K562 (cell line): ENCODE data around the gene SH3BP5L.

Experiments used
- EGR1 ChIP-seq: fragments of 450-650 bp; conservative IDR thresholded peaks from 2 replicates; pipeline ENCODE4 v1.6.1; 2017; ENCODE audit warnings: mild to moderate bottlenecking
- EZH2 ChIP-seq: IDR thresholded peaks from 2 replicates; pipeline ENCODE4 v1.6.1; 2012; ENCODE audit warnings: low read depth, mild to moderate bottlenecking, inconsistent platforms, low read length, borderline replicate concordance
- ZC3H11A ChIP-seq: IDR thresholded peaks from 2 replicates; pipeline ENCODE4 v1.6.1; 2012; ENCODE audit warnings: low read depth, low read length, improper control_type of control experiment
- ZNF232 ChIP-seq: sonication (generic); formaldehyde crosslinking; IDR thresholded peaks from 2 replicates; pipeline ENCODE4 v1.8.0; 2022; ENCODE audit warnings: mild to moderate bottlenecking, missing genetic modification reagents

DNA sequence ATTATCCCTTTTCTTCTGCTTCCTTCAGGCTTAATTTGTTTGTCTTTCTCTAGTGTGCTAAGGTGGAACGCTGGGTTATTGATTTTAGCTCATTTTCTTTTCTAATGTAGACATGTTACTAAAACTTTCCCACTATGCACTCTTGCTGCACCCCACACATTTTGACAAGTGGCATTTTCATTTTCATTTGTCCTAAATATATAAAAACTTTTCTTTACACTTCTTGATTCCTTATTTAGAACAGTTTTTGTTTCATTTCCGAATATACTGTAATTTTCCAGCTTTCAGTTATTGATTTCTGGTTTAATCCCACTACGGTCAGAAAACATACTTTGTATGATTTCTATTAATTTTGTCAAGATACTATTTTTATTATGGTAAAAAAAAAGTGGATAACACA lies 25.3 kb downstream of the SH3BP5L start:
- TF ChIP-seq EZH2 (no peak), ZNF232 (CRISPR knock-in tag) (no peak), EGR1 (no peak), ZC3H11A (no peak)
